IMR-90 (cell line): ENCODE results near the gene SPINK4. TPM values are rescaled to one million over a fixed set of nuclear protein-coding genes. Genes with fewer than 3 reads are reported as not detected.
A peak's percentile ranks its signal among the peaks of the same experiment; 100 is the strongest.

Experiments used
- ATAC-seq: fragments of 200-7000 bp; cut with Tn5 transposase; 2 replicates; pipeline ENCODE4 v1.9.1; 2020; ENCODE audit warnings: low read depth, mild to moderate bottlenecking, moderate library complexity
- BruUV-seq: library from RNA; stranded (reverse); fragments of 400-500 nt; replicated peaks from 2 replicates; lab custom pipeline; 2021; lab: Mats Ljungman, UMichigan
- CTCF ChIA-PET: fragments of 300-600 bp; formaldehyde crosslinking; extraction: SDS; loops from one replicate; lab custom pipeline; 2021; ENCODE audit warnings: antibody characterized with exemption; lab: Yijun Ruan, JAX
- POLR2A ChIA-PET: fragments of 300-600 bp; sonication (Branson Sonifier 250); formaldehyde crosslinking; loops from one replicate; lab custom pipeline; 2022; ENCODE audit warnings: antibody characterized with exemption; ENCODE audit not compliant: unreplicated experiment; lab: Charles Lee
- DNase-seq: peaks from one replicate; pipeline ENCODE4 v3.0.0; 2013
- H2AFZ ChIP-seq: replicated peaks from 2 replicates; pipeline ENCODE3; 2013; ENCODE audit warnings: low read length, mild to moderate bottlenecking; ENCODE audit not compliant: poor library complexity
- H2AK5ac ChIP-seq: 2 replicates; pipeline ENCODE4 v1.6.1; 2013; ENCODE audit warnings: low read depth, low read length, inconsistent platforms
- H2AK9ac ChIP-seq: replicated peaks from 2 replicates; pipeline ENCODE3; 2013; ENCODE audit warnings: mild to moderate bottlenecking, low read depth, low read length, moderate library complexity; ENCODE audit not compliant: poor library complexity
- H2BK120ac ChIP-seq: 2 replicates; pipeline ENCODE4 v1.6.1; 2013; ENCODE audit warnings: low read depth, low read length, inconsistent platforms
- H2BK15ac ChIP-seq: 3 replicates; pipeline ENCODE4 v1.6.1; 2013; ENCODE audit warnings: low read depth, low read length, inconsistent platforms
- H2BK20ac ChIP-seq: 2 replicates; pipeline ENCODE4 v1.6.1; 2013; ENCODE audit warnings: low read depth, mild to moderate bottlenecking, inconsistent platforms, low read length, moderate library complexity
- H2BK5ac ChIP-seq: 2 replicates; pipeline ENCODE4 v1.6.1; 2013; ENCODE audit warnings: mild to moderate bottlenecking, low read depth, low read length, inconsistent platforms; ENCODE audit not compliant: poor library complexity, severe bottlenecking
- H3K14ac ChIP-seq: replicated peaks from 2 replicates; pipeline ENCODE4 v1.6.1; 2013; ENCODE audit warnings: low read depth, low read length, inconsistent platforms
- H3K18ac ChIP-seq: 2 replicates; pipeline ENCODE4 v1.6.1; 2013; ENCODE audit warnings: low read depth, low read length, control low read depth
- H3K23ac ChIP-seq: 2 replicates; pipeline ENCODE4 v1.6.1; 2013; ENCODE audit warnings: low read depth, low read length, inconsistent platforms
- H3K27ac ChIP-seq: 2 replicates; pipeline ENCODE4 v1.5.1; 2013; ENCODE audit warnings: mild to moderate bottlenecking, control low read depth, low read length; ENCODE audit not compliant: insufficient read depth
- H3K27me3 ChIP-seq: 2 replicates; pipeline ENCODE4 v1.6.1; 2013; ENCODE audit warnings: low read length; ENCODE audit not compliant: control insufficient read depth, insufficient read depth
- H3K36me3 ChIP-seq: 2 replicates; pipeline ENCODE4 v1.6.1; 2013; ENCODE audit warnings: low read length, mixed read lengths; ENCODE audit not compliant: control insufficient read depth, insufficient read depth
- H3K4ac ChIP-seq: 2 replicates; pipeline ENCODE4 v1.6.1; 2013; ENCODE audit warnings: low read depth, low read length, inconsistent platforms
- H3K4me1 ChIP-seq: 2 replicates; pipeline ENCODE4 v1.6.1; 2013; ENCODE audit warnings: low read length, mixed read lengths; ENCODE audit not compliant: control insufficient read depth, insufficient read depth
- H3K4me2 ChIP-seq: 2 replicates; pipeline ENCODE4 v1.6.1; 2013; ENCODE audit warnings: low read depth, mild to moderate bottlenecking, control low read depth, low read length, moderate library complexity
- H3K4me3 ChIP-seq: 2 replicates; pipeline ENCODE4 v1.5.1; 2013; ENCODE audit warnings: low read depth, mild to moderate bottlenecking, control low read depth, low read length, moderate library complexity; ENCODE audit not compliant: insufficient read depth
- H3K56ac ChIP-seq: 2 replicates; pipeline ENCODE4 v1.6.1; 2013; ENCODE audit warnings: low read length, inconsistent platforms; ENCODE audit not compliant: insufficient read depth; ENCODE audit errors: extremely low read depth
- H3K79me1 ChIP-seq, 2 experiments: 2 replicates each; pipeline ENCODE4 v1.6.1; 2013; ENCODE audit warnings: low read length in 2 of 2, inconsistent platforms in 1 of 2, low read depth in 1 of 2
- H3K9ac ChIP-seq: 2 replicates; pipeline ENCODE4 v1.6.1; 2013; ENCODE audit warnings: low read depth, low read length, control low read depth
- H3K9me1 ChIP-seq: 2 replicates; pipeline ENCODE4 v1.6.1; 2013; ENCODE audit warnings: low read length, inconsistent platforms; ENCODE audit not compliant: insufficient read depth
- H3K9me3 ChIP-seq: 2 replicates; pipeline ENCODE4 v1.6.1; 2013; ENCODE audit warnings: low read length; ENCODE audit not compliant: control insufficient read depth, insufficient read depth
- H4K20me1 ChIP-seq: 2 replicates; pipeline ENCODE4 v1.6.1; 2013; ENCODE audit warnings: low read length, inconsistent platforms; ENCODE audit not compliant: insufficient read depth
- H4K5ac ChIP-seq: 2 replicates; pipeline ENCODE4 v1.6.1; 2013; ENCODE audit warnings: mild to moderate bottlenecking, low read depth, low read length, control low read depth
- H4K8ac ChIP-seq, 2 experiments: 2 replicates each; pipeline ENCODE4 v1.6.1; 2013; ENCODE audit warnings: low read depth in 2 of 2, low read length in 2 of 2, control low read depth in 1 of 2, inconsistent platforms in 1 of 2
- H4K91ac ChIP-seq: 2 replicates; pipeline ENCODE4 v1.6.1; 2013; ENCODE audit warnings: low read depth, low read length, inconsistent platforms; ENCODE audit not compliant: insufficient read depth
- BHLHE40 ChIP-seq: fragments of 150-350 bp; IDR thresholded peaks from 2 replicates; pipeline ENCODE4 v1.6.1; 2016; ENCODE audit warnings: mild to moderate bottlenecking, low read depth, low read length
- FOS ChIP-seq: fragments of 150-350 bp; IDR thresholded peaks from 2 replicates; pipeline ENCODE4 v1.6.1; 2016; ENCODE audit warnings: low read depth, low read length
- MAZ ChIP-seq: IDR thresholded peaks from 2 replicates; pipeline ENCODE4 v1.6.1; 2012; ENCODE audit warnings: low read depth, mild to moderate bottlenecking, low read length, improper control_type of control experiment, moderate library complexity, borderline replicate concordance
- MXI1 ChIP-seq: IDR thresholded peaks from 2 replicates; pipeline ENCODE4 v1.6.1; 2012; ENCODE audit warnings: low read depth, mild to moderate bottlenecking, low read length, moderate library complexity, borderline replicate concordance
- RAD21 ChIP-seq: IDR thresholded peaks from 2 replicates; pipeline ENCODE4 v1.6.1; 2012; ENCODE audit warnings: low read length, improper control_type of control experiment
- RCOR1 ChIP-seq: IDR thresholded peaks from 2 replicates; pipeline ENCODE4 v1.6.1; 2012; ENCODE audit warnings: mild to moderate bottlenecking, low read length, improper control_type of control experiment; ENCODE audit not compliant: insufficient replicate concordance
- RFX5 ChIP-seq: IDR thresholded peaks from 2 replicates; pipeline ENCODE4 v1.8.0; 2012; ENCODE audit warnings: low read depth, mild to moderate bottlenecking, low read length, moderate library complexity
- SMC3 ChIP-seq: fragments of 150-350 bp; IDR thresholded peaks from 2 replicates; pipeline ENCODE4 v1.6.1; 2016; ENCODE audit warnings: low read depth, mild to moderate bottlenecking, antibody characterized with exemption, low read length, moderate library complexity
- WGBS, 2 experiments: methylation state at CpG; one replicate each; pipeline versions ENCODE4 v1.1.5 to v1.1.7; 2013; ENCODE audit warnings: missing lambda C conversion rate in 2 of 2; ENCODE audit not compliant: insufficient read length in 1 of 2; ENCODE audit errors: extremely low coverage in 2 of 2; 5-methylcytosine and 5-hydroxymethylcytosine counted together
- dilution Hi-C: fragments of 300-500 bp; cut with HindIII; formaldehyde crosslinking; loops from one replicate; pipeline ENCODE4 v1.14.3; 2018; ENCODE audit warnings: low sequenced_read_pairs; ENCODE audit not compliant: unreplicated experiment
- in situ Hi-C: fragments of 300-500 bp; cut with MboI; formaldehyde crosslinking; loops from 3 replicates; pipeline ENCODE4 v1.14.3; 2019; ENCODE audit warnings: low sequenced_read_pairs, inconsistent platforms, mixed read lengths
- intact Hi-C: fragments of 100-400 bp; cut with micrococcal nuclease; formaldehyde crosslinking; loops from 2 replicates; pipeline ENCODE4 v1.10.0; 2022
- polyA plus RNA-seq, 3 experiments: library from polyadenylated mRNA; depleted of rRNA; stranded (reverse); fragments of >200 nt; gene quantifications; 2 replicates each; pipeline ENCODE4 v1.2.3, GENCODE V29; 2012; ENCODE audit warnings: low replicate concordance in 1 of 3
- total RNA-seq: library from RNA; depleted of rRNA; stranded (reverse); fragments of >200 nt; gene quantifications from 2 replicates; pipeline ENCODE4 v1.2.3, GENCODE V29; 2012
- TF ChIP-seq, protein P1 (sequence below): fragments of 150-350 bp; IDR thresholded peaks from 2 replicates; pipeline ENCODE4 v1.6.1; 2017; ENCODE audit warnings: mild to moderate bottlenecking, antibody characterized with exemption, low read length, low read depth
- TF ChIP-seq, protein P2 (sequence below): conservative IDR thresholded peaks from 2 replicates; pipeline ENCODE4 v1.5.1; 2012; ENCODE audit warnings: mild to moderate bottlenecking, low read depth, low read length, improper control_type of control experiment

The SPINK4 gene
- total and polyA plus RNA-seq, 2 of the 4 experiments (the other 2 are of a cell fraction), result not detected

DNA sequence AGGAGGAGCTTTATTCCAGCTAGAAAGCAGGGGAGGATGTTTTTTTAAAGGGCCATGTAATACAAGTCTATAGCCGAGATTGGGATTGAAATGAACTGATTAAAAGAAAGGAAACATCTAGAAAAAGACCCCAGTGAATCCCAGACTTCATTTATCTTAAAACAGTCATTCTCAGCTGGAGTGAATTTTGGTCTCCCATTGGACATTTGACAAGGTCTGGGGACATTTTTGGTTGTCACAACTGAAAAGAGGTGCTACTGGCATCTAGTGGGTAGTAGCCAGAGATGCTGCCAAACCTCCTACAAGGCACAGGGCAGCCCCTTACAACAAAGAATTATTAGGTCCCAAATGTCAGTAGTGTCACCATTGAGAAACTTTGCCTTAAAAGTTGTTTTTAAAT, 16.3 kb upstream of the SPINK4 start:
- ChIA-PET POLR2A (no interaction called here), CTCF (interaction anchor here (0.6 to 1.2 kb wide), 3 partner anchors 53 to 229 kb away, joined by 3 read pairs; no protein-coding TSS in a partner anchor)
- no peak overlapping the region for H2AK9ac ChIP-seq
- no CpG with 5 or more reads among the region's 1 CpG for WGBS, 2 experiments
- dilution Hi-C loops, result no loop called here
- H2AK5ac ChIP-seq, result no peak overlapping the region
- H3K79me1 ChIP-seq, result no peaks in the 10 kb centered on the region
- no peak overlapping the region for H2BK20ac ChIP-seq
- intact Hi-C loops, result loop anchor here (2.0 to 5.0 kb wide), 2 partner anchors 36 to 57 kb away; partner anchors contain the start of gene B4GALT1
- H3K4me3 ChIP-seq, result no peak overlapping the region
- no peak overlapping the region for H3K4ac ChIP-seq
- H3K9me3 ChIP-seq, result no peaks in the 10 kb centered on the region
- no peak overlapping the region for H3K14ac ChIP-seq
- H3K23ac ChIP-seq, result no peak overlapping the region
- no peak overlapping the region for H2BK120ac ChIP-seq
- H4K91ac ChIP-seq, result no peak overlapping the region
- ATAC-seq, result no peak
- H3K56ac ChIP-seq, result no peak overlapping the region
- no peak overlapping the region for H3K27ac ChIP-seq
- 0 out of 2 replicates have a peak, but pooled peaks cover 3% of the 10 kb centered on the region for H3K9me1 ChIP-seq
- H4K5ac ChIP-seq, result no peak overlapping the region
- no peak overlapping the region for H3K18ac ChIP-seq
- H3K9ac ChIP-seq, result no peak overlapping the region
- H3K36me3 ChIP-seq, result no peaks in the 10 kb centered on the region
- peaks cover 7% of the 10 kb centered on the region for H3K4me1 ChIP-seq
- no peaks in the 10 kb centered on the region for H4K20me1 ChIP-seq
- H2BK15ac ChIP-seq, result no peak overlapping the region
- DNase-seq, result no peak
- no peak for TF ChIP-seq RCOR1
- TF ChIP-seq RFX5, result no peak
- no peak for TF ChIP-seq FOS
- no peak for TF ChIP-seq BHLHE40
- 0 out of 2 replicates have a peak, but pooled peaks have one; percentile 13 for TF ChIP-seq SMC3
- TF ChIP-seq MXI1, result no peak
- TF ChIP-seq, protein P1, sequence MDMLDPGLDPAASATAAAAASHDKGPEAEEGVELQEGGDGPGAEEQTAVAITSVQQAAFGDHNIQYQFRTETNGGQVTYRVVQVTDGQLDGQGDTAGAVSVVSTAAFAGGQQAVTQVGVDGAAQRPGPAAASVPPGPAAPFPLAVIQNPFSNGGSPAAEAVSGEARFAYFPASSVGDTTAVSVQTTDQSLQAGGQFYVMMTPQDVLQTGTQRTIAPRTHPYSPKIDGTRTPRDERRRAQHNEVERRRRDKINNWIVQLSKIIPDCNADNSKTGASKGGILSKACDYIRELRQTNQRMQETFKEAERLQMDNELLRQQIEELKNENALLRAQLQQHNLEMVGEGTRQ, result no peak
- TF ChIP-seq, protein P2, sequence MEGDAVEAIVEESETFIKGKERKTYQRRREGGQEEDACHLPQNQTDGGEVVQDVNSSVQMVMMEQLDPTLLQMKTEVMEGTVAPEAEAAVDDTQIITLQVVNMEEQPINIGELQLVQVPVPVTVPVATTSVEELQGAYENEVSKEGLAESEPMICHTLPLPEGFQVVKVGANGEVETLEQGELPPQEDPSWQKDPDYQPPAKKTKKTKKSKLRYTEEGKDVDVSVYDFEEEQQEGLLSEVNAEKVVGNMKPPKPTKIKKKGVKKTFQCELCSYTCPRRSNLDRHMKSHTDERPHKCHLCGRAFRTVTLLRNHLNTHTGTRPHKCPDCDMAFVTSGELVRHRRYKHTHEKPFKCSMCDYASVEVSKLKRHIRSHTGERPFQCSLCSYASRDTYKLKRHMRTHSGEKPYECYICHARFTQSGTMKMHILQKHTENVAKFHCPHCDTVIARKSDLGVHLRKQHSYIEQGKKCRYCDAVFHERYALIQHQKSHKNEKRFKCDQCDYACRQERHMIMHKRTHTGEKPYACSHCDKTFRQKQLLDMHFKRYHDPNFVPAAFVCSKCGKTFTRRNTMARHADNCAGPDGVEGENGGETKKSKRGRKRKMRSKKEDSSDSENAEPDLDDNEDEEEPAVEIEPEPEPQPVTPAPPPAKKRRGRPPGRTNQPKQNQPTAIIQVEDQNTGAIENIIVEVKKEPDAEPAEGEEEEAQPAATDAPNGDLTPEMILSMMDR, result peak; percentile 31
- TF ChIP-seq RAD21, result peak; percentile 37; the same call in 1 of the 2 replicates
- TF ChIP-seq MAZ, result no peak
- no peak overlapping the region for H2AFZ ChIP-seq
- H4K8ac ChIP-seq, result no peak overlapping the region
- BruUV-seq, result no TSS peak
- no peak overlapping the region for H2BK5ac ChIP-seq
- no peak overlapping the region for H3K4me2 ChIP-seq
- in situ Hi-C loops, result no loop called here
- no peaks in the 10 kb centered on the region for H3K27me3 ChIP-seq
